NCI-H82 treated with DMSO at 0.1 percent for 48 hours (cell line): ENCODE data around the gene CHRNG.

ENCODE experiments used
- DNase-seq: peaks from one replicate; lab custom pipeline; 2025; ENCODE audit not compliant: unreplicated experiment; lab: John Stamatoyannopoulos, UW

Gene CHRNG, protein sequence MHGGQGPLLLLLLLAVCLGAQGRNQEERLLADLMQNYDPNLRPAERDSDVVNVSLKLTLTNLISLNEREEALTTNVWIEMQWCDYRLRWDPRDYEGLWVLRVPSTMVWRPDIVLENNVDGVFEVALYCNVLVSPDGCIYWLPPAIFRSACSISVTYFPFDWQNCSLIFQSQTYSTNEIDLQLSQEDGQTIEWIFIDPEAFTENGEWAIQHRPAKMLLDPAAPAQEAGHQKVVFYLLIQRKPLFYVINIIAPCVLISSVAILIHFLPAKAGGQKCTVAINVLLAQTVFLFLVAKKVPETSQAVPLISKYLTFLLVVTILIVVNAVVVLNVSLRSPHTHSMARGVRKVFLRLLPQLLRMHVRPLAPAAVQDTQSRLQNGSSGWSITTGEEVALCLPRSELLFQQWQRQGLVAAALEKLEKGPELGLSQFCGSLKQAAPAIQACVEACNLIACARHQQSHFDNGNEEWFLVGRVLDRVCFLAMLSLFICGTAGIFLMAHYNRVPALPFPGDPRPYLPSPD

DNA sequence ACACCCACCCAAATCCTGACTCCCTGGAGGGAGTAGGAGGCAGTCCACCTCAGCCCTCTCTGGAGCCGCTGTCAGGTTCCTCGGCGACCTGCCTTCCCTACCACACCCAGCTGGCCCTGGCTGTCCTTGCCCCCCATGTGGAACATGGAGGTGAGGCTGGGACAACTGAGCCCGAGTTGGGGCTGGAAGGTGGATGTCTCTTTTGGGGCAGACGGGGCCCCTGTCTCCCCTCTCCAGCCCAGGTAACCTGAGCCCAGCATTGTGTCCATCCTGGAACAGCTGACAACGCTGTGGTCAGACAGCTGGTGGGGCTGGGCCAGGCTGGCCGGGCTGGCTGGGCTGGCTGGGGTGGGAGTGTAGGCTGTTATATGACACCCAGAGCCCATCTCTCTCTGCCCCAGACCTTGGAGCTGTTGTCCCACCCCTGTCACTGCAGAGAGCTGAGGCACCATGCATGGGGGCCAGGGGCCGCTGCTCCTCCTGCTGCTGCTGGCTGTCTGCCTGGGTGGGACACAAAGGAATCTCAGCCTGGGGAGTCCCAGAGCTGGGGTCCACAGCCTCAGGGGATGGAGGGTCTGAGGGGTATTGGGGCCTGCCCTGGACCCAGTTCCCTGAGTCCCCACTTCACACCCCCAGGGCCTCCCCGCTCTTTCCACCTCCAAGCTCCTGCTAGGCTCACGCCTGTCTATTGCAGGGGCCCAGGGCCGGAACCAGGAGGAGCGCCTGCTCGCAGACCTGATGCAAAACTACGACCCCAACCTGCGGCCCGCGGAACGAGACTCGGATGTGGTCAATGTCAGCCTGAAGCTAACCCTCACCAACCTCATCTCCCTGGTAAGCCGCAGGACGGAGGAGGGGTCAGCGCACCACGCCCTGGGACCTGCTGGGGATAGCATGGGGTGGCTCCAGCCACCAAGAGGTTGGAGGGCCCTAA, at the start of gene CHRNG:
CHRNG (plus strand) TSS at position 395 of the 934 bp plus-strand sequence; CDS start at position 451, 56 bp downstream.
- no peak for DNase-seq

- no peak for DNase-seq
These were observed 49.0 kb upstream of the CHRNG start for GRCh38 chr2:232490221-232491138.

DNA sequence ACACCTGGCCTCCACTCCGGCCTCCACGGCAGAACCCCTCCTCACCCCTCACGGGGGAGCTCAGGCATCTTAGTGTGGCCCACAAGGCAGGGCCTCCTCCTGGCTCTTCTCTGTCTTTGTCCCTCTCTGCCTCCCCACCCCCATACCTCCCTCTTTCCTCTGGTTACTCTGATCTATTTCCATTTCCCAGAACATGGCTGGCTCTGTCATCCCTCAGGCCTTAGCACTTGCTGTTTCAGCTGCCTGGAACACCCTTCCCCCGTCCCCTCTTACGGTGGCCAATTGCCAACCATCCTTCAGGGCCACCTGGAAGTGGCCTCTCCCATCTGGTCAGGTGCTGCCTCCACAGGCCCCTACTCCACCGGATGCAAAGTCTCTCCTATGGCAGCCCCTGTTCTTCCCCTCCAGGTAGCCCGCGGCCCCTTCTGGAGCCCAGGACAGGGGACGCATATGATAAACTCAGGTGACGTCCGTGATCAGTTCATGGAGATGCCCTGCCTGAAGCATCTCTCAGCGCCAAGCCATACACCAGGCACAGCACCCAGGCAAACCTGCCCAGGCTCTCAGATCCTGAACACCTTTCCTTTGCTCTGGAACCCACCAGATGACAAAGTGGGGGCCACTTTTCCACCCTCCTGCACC, 48.2 kb upstream of the CHRNG start:
- no peak for DNase-seq

DNA sequence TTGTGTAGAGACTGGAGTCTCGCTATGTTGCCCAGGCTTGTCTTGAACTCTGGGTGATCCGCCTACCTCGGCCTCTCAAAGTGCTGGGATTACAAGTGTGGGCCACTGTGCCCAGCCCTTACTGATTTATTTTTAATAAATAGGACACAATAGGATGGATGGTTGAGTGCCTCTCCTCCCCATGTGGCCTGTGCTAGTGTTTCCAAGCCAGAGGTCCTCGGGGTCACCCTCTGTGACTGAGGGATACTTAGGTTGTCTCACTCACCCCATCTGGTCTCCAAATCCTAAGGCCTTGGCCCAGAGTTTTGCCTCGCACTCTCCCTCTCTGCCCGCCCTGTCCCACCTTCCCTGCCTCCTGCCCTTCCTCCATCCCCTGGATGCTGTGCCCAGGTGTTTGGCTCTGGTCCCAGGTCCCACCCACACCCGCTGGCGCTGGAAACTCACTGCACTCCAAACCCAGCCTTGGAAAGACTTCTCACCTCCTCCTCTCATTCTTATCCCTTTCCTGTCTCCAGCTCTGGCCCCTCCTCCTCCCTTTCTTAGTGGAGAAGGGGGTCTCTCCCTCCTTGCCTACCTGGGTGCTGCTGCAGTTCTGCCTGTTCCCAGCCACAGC, 47.1 kb upstream of the CHRNG start:
- no peak for DNase-seq

- DNase-seq, result no peak
These were observed 46.4 kb upstream of the CHRNG start for GRCh38 chr2:232492963-232493700.

- DNase-seq, result no peak
These were observed 45.6 kb upstream of the CHRNG start for GRCh38 chr2:232493701-232494474.

- DNase-seq, result no peak
These were observed 45.0 kb upstream of the CHRNG start for GRCh38 chr2:232494542-232494941.

- no peak for DNase-seq
These were observed 44.2 kb upstream of the CHRNG start for GRCh38 chr2:232495292-232495691.

DNA sequence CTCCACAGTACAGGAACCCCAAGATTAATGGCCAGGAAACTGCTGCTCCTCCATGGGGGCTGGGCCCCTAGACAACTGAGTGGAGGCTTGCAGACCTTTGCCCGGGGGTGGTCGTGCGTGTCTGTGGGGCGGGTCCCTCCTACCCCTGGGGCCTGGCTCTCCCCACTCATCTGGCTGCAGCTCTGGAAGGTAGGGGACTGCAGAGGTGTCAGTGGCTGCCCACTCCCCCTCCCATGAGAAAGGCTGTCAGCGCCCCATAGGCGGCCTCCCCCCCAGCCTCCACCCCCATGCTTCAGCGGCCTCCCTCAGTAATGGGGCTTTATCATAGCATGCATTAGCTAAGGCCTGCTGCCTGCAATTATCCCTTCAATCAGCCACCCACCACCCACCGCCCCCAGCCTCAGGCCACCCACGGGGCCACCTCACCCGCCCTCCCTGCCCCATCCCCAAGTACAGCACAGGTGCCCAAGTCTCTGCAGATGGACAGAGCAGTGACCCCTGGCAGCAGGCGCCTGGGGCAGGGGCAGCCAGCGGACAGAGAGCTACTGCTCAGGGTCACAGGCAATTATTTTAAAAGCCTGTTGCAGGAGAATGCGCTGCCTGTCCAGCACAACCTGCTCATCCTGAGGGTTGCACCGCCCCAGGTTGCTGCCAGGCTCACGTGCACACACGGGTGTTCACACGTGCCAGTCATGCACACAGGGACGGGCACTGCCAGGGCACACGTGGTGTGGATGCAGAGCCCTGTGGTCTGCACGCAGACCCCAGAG, 42.8 kb upstream of the CHRNG start:
- no peak for DNase-seq

- DNase-seq, result no peak
These were observed 42.1 kb upstream of the CHRNG start for GRCh38 chr2:232497348-232497747.

DNA sequence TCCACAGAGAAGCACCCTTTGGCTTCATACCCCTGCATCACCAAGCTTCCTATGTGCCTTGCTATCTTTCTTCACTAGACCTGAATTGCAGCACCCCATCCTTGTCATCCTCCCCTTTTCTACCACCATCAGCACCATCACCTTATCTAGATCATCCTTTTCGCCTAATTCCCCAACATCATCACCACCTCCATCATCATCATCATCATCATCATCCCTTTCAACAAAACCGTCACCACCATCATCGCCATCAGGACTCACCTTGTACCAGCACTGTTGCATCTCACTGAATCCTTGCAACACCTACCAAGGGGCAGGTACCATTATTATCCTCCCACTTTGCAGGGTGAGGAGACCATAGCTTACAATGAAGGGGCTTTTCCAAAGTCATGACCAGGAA, 41.0 kb upstream of the CHRNG start:
- no peak for DNase-seq

- DNase-seq, result peak; percentile 74
These were observed 38.1 kb upstream of the CHRNG start for GRCh38 chr2:232501331-232501771.

DNA sequence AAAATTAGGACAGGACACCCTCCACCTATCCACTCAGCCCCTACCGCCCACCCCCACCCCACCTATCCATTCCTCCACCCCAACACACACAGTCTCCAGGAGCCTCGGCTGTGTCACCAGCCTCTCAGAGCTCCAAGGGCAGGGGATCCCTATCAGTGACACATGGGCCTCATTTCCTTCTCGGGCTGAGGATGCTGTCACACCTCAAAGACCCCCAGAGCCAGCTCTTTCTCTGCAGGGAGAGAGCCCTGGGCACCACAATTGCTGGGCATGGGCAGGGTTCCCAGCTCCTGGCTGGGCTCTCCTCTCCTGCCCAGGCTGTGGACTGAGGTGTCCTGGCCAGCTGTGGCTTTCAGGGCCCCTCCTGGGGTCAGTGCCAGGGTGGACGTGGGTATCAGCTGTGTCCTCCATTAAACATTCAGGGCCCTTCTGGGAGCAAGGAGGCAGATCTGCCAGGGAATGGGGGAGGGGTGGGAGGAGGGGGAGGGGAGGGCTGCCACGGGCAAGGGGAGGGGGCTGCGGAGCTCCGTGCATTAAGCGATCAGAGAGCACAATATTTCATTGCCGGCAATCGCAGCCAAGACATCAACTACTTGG, 37.6 kb upstream of the CHRNG start:
- no peak for DNase-seq

DNA sequence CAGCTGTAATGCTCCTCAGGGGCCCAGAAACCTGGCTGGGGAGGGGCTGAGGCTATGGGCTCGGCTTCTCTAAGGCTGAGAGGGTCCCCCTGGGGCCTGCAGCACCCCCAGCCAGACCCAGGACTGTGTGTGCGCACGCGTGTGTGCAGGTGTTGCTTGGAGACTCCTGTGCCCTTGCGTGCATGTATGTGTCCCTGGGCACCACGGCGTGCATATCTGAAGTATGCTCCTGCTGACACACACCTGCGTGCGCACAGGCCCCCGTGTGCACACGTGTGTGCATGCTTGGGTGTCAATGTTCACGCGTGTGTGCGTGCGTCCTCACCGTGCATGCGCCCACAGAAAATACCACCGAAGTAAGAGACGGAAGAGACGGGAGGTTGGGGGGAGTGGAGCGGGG, 37.0 kb upstream of the CHRNG start:
- no peak for DNase-seq

- DNase-seq, result peak; percentile 60
These were observed 36.3 kb upstream of the CHRNG start for GRCh38 chr2:232502911-232503808.

DNA sequence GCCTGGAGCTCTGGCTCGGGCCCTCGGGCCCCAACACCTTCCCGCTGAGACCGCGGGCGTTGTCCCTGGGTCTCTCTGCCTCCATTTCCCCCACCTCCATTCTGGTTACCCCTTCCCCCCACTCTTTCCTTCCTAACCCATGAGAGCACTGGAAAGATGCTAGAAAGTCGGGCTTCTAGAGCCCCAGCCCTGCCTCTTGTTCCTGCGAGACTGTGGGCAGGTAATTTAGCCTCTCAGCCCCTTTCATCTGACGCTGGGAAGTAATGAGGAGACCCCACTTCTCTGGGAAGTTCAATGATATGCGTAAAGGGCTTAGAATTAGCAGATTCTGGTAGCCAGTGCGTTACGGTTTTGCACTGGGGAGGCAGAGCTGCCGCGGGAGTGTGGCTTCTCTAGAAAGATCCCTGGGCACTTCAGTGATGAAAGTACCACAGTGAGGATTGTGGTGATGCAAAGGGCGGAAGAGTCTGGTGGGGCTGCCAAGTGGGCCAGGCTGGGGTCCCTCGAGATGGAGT, 35.6 kb upstream of the CHRNG start:
- DNase-seq, result no peak
